K562 (cell line): ENCODE data around the gene NAA80. TPM values are rescaled to one million over a fixed set of nuclear protein-coding genes. Genes with fewer than 3 reads are reported as not detected.
A peak's percentile ranks its signal among the peaks of the same experiment; 100 is the strongest.

Source experiments
- BHLHE40 ChIP-seq: IDR thresholded peaks from 2 replicates; pipeline ENCODE4 v1.6.1; 2011; ENCODE audit warnings: low read length, improper control_type of control experiment
- DACH1 ChIP-seq: fragments of 450-650 bp; IDR thresholded peaks from 2 replicates; pipeline ENCODE4 v1.6.1; 2018; ENCODE audit not compliant: partially characterized antibody
- DMBX1 ChIP-seq: fragments of 250-450 bp; sonication (Bioruptor Pico); IDR thresholded peaks from 2 replicates; pipeline ENCODE4 v1.8.0; 2022; ENCODE audit warnings: inconsistent platforms, mild to moderate bottlenecking, moderate library complexity, borderline replicate concordance
- FOXJ3 ChIP-seq: sonication (generic); formaldehyde crosslinking; IDR thresholded peaks from 2 replicates; pipeline ENCODE4 v1.4.0; 2020; ENCODE audit warnings: mild to moderate bottlenecking, missing genetic modification reagents
- GTF3C2 ChIP-seq: IDR thresholded peaks from 3 replicates; pipeline ENCODE4 v1.6.1; 2011; ENCODE audit warnings: borderline replicate concordance, mild to moderate bottlenecking, moderate library complexity; ENCODE audit not compliant: insufficient read length; ENCODE audit errors: extremely low read depth
- NFXL1 ChIP-seq: fragments of 450-650 bp; formaldehyde crosslinking; IDR thresholded peaks from 2 replicates; pipeline ENCODE4 v1.4.0; 2021; ENCODE audit warnings: mild to moderate bottlenecking
- SMARCA4 ChIP-seq: fragments of 450-650 bp; IDR thresholded peaks from 2 replicates; pipeline ENCODE4 v1.6.1; 2016
- SP1 ChIP-seq: sonication (generic); formaldehyde crosslinking; IDR thresholded peaks from 2 replicates; pipeline ENCODE4 v1.8.1; 2022; ENCODE audit warnings: mild to moderate bottlenecking, missing genetic modification reagents
- ZNF280B ChIP-seq: fragments of 250-450 bp; sonication (Bioruptor Pico); IDR thresholded peaks from 2 replicates; pipeline ENCODE4 v1.5.1; 2021; ENCODE audit warnings: mild to moderate bottlenecking
- polyA plus RNA-seq, 8 experiments: library from polyadenylated mRNA; depleted of rRNA in 4 of 8; stranded (reverse) in 5 of 8; unstranded in 3 of 8; fragments of >200 nt; fragmentation: Nextera tagmentation in 2 of 8; fragmentation: Illumina TruSeq in 1 of 8; extraction: Ambion mirVana in 2 of 8; extraction: Trizol in 1 of 8; gene quantifications; 2 replicates each; pipeline versions ENCODE4 v1.2.1 to v1.2.3, GENCODE V29; 2011 to 2014; ENCODE audit warnings: inconsistent platforms in 1 of 8, missing spikeins in 1 of 8
- total RNA-seq, 7 experiments: library from RNA; depleted of rRNA in 6 of 7; stranded (reverse); fragments of >200 nt in 6 of 7; fragmentation: Illumina TruSeq in 2 of 7; extraction: Trizol in 2 of 7; gene quantifications; 2 replicates each; pipeline versions ENCODE4 v1.2.1 to v1.2.3, GENCODE V29; 2011 to 2021; ENCODE audit warnings: low replicate concordance in 1 of 7
- TF ChIP-seq, protein P1 (sequence below): fragments of 250-450 bp; sonication (Bioruptor Pico); IDR thresholded peaks from 2 replicates; pipeline ENCODE4 v1.5.0; 2020; ENCODE audit warnings: mild to moderate bottlenecking, borderline replicate concordance
- TF ChIP-seq, protein P2 (sequence below): fragments of 450-650 bp; IDR thresholded peaks from 2 replicates; pipeline ENCODE4 v1.7.0; 2016; ENCODE audit warnings: borderline replicate concordance
- TF ChIP-seq, protein P3 (sequence below): fragments of 450-650 bp; formaldehyde crosslinking; IDR thresholded peaks from 2 replicates; pipeline ENCODE4 v1.4.0; 2022; ENCODE audit warnings: missing genetic modification characterization
- TF ChIP-seq, protein P4 (sequence below): sonication (generic); IDR thresholded peaks from 2 replicates; pipeline ENCODE4 v1.6.1; 2016

The NAA80 gene
- total and polyA plus RNA-seq, 9 of the 15 experiments (the other 6 are each of a cell fraction or from before 2014, with no cell fraction given): 0.82 to 24.0 (median 8.6) TPM

DNA sequence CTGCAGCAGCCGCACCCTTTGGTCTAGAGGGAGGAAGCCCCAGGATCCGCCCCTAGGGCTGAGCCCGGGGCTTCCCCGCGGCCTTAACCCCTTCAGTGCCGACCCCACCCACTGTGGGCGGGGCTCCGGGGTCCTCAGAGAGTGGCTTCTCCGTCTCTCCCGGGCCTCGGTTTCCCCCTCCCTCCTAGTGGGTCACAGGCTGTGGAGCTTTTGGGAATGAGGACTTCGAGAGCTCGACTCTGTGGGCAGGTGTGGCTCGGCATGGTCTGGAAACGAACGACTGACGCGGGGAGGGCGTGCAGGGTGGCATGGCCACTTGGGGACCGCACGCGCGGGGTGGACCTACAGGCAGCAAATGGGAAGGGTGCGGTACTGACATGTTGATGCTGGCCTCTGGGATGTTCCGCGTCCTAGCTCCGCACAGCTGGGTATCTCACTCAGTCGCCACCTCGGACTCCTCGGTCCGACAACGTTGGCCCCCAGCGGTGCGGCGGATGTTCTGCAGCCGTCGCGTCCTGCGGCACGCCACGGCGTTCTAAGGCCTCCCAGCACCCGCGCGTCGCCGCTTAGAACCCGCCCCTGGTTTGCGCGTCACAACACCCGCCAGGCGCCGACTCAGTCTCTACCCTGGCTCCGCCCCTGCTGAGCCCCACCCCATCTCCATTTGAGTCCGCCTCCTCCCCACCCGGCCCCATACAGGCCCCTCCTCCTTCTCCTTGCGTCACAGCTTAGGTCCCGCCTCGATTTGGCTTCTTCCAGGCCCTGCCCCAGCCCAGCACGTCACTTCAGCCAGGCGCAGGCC, at the start of gene NAA80, which contains the start of gene HYAL3 (continued):
- TF ChIP-seq, protein P1, sequence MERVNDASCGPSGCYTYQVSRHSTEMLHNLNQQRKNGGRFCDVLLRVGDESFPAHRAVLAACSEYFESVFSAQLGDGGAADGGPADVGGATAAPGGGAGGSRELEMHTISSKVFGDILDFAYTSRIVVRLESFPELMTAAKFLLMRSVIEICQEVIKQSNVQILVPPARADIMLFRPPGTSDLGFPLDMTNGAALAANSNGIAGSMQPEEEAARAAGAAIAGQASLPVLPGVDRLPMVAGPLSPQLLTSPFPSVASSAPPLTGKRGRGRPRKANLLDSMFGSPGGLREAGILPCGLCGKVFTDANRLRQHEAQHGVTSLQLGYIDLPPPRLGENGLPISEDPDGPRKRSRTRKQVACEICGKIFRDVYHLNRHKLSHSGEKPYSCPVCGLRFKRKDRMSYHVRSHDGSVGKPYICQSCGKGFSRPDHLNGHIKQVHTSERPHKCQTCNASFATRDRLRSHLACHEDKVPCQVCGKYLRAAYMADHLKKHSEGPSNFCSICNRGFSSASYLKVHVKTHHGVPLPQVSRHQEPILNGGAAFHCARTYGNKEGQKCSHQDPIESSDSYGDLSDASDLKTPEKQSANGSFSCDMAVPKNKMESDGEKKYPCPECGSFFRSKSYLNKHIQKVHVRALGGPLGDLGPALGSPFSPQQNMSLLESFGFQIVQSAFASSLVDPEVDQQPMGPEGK (CRISPR knock-in tag): no peak
- TF ChIP-seq GTF3C2 (no peak), BHLHE40 (peak; percentile 60; the same call in 1 of the 2 replicates), NFXL1 (CRISPR knock-in tag) (no peak), DMBX1 (CRISPR knock-in tag) (no peak), ZNF280B (no peak), SMARCA4 (no peak), SP1 (peak; percentile 80), FOXJ3 (CRISPR knock-in tag) (no peak), DACH1 (peak; percentile 35)
- TF ChIP-seq, protein P2, sequence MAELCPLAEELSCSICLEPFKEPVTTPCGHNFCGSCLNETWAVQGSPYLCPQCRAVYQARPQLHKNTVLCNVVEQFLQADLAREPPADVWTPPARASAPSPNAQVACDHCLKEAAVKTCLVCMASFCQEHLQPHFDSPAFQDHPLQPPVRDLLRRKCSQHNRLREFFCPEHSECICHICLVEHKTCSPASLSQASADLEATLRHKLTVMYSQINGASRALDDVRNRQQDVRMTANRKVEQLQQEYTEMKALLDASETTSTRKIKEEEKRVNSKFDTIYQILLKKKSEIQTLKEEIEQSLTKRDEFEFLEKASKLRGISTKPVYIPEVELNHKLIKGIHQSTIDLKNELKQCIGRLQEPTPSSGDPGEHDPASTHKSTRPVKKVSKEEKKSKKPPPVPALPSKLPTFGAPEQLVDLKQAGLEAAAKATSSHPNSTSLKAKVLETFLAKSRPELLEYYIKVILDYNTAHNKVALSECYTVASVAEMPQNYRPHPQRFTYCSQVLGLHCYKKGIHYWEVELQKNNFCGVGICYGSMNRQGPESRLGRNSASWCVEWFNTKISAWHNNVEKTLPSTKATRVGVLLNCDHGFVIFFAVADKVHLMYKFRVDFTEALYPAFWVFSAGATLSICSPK: no peak
- TF ChIP-seq, protein P3, sequence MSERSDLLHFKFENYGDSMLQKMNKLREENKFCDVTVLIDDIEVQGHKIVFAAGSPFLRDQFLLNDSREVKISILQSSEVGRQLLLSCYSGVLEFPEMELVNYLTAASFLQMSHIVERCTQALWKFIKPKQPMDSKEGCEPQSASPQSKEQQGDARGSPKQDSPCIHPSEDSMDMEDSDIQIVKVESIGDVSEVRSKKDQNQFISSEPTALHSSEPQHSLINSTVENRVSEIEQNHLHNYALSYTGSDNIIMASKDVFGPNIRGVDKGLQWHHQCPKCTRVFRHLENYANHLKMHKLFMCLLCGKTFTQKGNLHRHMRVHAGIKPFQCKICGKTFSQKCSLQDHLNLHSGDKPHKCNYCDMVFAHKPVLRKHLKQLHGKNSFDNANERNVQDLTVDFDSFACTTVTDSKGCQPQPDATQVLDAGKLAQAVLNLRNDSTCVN: no peak
- TF ChIP-seq, protein P4, sequence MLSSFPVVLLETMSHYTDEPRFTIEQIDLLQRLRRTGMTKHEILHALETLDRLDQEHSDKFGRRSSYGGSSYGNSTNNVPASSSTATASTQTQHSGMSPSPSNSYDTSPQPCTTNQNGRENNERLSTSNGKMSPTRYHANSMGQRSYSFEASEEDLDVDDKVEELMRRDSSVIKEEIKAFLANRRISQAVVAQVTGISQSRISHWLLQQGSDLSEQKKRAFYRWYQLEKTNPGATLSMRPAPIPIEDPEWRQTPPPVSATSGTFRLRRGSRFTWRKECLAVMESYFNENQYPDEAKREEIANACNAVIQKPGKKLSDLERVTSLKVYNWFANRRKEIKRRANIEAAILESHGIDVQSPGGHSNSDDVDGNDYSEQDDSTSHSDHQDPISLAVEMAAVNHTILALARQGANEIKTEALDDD: no peak
